Heart left ventricle (tissue), 16 donors: ENCODE results near the gene HDLBP. TPM values are rescaled to one million over a fixed set of nuclear protein-coding genes. Genes with fewer than 3 reads are reported as not detected.

Source experiments
- ATAC-seq, 4 donors: fragments of 200-7000 bp; cut with Tn5 transposase; one replicate each; pipeline ENCODE4 v1.9.1; 2020 to 2022; ENCODE audit warnings: moderate library complexity in 4 of 4, mild to moderate bottlenecking in 3 of 4, moderate number of reproducible peaks in 1 of 4
- DNase-seq, 5 donors: peaks; one replicate each; pipeline ENCODE4 v3.0.0-alpha.2; 2020
- H3K27ac ChIP-seq, 12 donors: fragments of 200-600 bp; sonication (generic) in 4 of 12; one replicate each; pipeline versions ENCODE4 v1.5.0 to v1.8.0; 2016 to 2022; ENCODE audit warnings: mild to moderate bottlenecking in 2 of 12
- H3K27me3 ChIP-seq, 9 donors: fragments of 200-600 bp; sonication (generic) in 2 of 9; one replicate each; pipeline versions ENCODE4 v1.5.1 to v1.8.0; 2016 to 2022; ENCODE audit warnings: mild to moderate bottlenecking in 3 of 9
- H3K36me3 ChIP-seq, 9 donors: fragments of 200-600 bp; sonication (generic) in 2 of 9; one replicate each; pipeline versions ENCODE4 v1.5.0 to v1.8.0; 2018 to 2022; ENCODE audit warnings: mild to moderate bottlenecking in 2 of 9
- H3K4me1 ChIP-seq, 12 donors: fragments of 200-600 bp; sonication (generic) in 4 of 12; one replicate each; pipeline versions ENCODE4 v1.5.0 to v1.8.0; 2016 to 2022; ENCODE audit warnings: mild to moderate bottlenecking in 3 of 12
- H3K4me3 ChIP-seq, 12 donors: fragments of 200-600 bp; sonication (generic) in 4 of 12; one replicate each; pipeline versions ENCODE4 v1.5.0 to v1.8.0; 2017 to 2022; ENCODE audit warnings: mild to moderate bottlenecking in 9 of 12, moderate library complexity in 4 of 12
- H3K9me3 ChIP-seq, 12 donors: fragments of 200-600 bp; sonication (generic) in 4 of 12; one replicate each; pipeline versions ENCODE4 v1.5.0 to v1.8.0; 2016 to 2022; ENCODE audit warnings: mild to moderate bottlenecking in 1 of 12
- CTCF ChIP-seq, 12 donors: fragments of 200-600 bp; sonication (generic) in 4 of 12; IDR thresholded peaks; one replicate each; pipeline versions ENCODE4 v1.5.0 to v1.8.0; 2018 to 2022; ENCODE audit warnings: antibody characterized with exemption in 12 of 12, mild to moderate bottlenecking in 5 of 12
- POLR2A ChIP-seq, 2 donors: fragments of 450-650 bp; IDR thresholded peaks; one replicate each; pipeline ENCODE4 v1.6.1; 2017; ENCODE audit warnings: antibody characterized with exemption in 2 of 2, mild to moderate bottlenecking in 2 of 2, moderate library complexity in 2 of 2
- WGBS, 4 donors: extraction: QIAGEN DNeasy Blood & Tissue Kit in 2 of 4; methylation state at CpG; one replicate each; pipeline versions ENCODE4 v1.1.5 to v1.1.7; 2013 to 2018; 5-methylcytosine and 5-hydroxymethylcytosine counted together
- intact Hi-C, 10 donors: fragments of 100-400 bp; cut with DNase I; formaldehyde crosslinking; loops; one replicate each; pipeline versions ENCODE4 v1.11.1 to v1.14.2; 2022
- polyA plus RNA-seq, 2 donors: library from polyadenylated mRNA; stranded (reverse); fragments of 200-250 nt; gene quantifications; one replicate each; pipeline ENCODE4 v1.2.3, GENCODE V29; 2013
- total RNA-seq, 9 donors: library from RNA; depleted of rRNA in 2 of 9; stranded (reverse); fragments of >200 nt in 2 of 9; fragmentation: NEBNext Ultra II Directional in 3 of 9; extraction: Animal tissue kit (Norgen Biotek cat#: 25700) in 3 of 9; gene quantifications; one replicate each; pipeline versions ENCODE4 v1.1.0 to v1.2.4, GENCODE V29; 2016 to 2023
- donor health status: ischemic (EF 13 %, LVEDD 7.1; RV severe dilation, severe dysfunction).
- donor health status: healthy with polysubstance abuse.
- donor health status: DM: no; HTN: yes; CAD: no.
- donor health status: DM: no; HTN: no; CAD: no.
- donor health status: ischemic (EF 25% LVEDD 6.9; RV normal size, moderate dysfunction).
- donor health status: ischemic (EF 25% LVEDD 5.7; RV mildly dilated, moderate dysfunction).
- donor health status: healthy.
- donor health status: DM: yes; HTN: yes; CAD: no.
- donor health status: ischemic (EF 35%, LVEDD 5.7; RV mildly dilated, moderate dysfunction).
- donor health status: nonischemic (EF 11% LVEDD 7.7; RV severe dilation, severe dysfunction).
- donor health status: DM: yes; HTN: yes; CAD: no.
- donor health status: PGD.
- donor health status: ischemic (EF 29% LVEDD 5.4; RV normal size, mild dysfunction).
- donor health status: nonischemic (EF 23%, LVEDD 6.1; RV moderate dilation, normal function).

HDLBP gene
- total and polyA plus RNA-seq, 11 donors: 220 to 407 (median 343) TPM

GRCh38 chr2:241359481-241360045 lies 44.1 kb upstream of the HDLBP start:
- H3K4me1 ChIP-seq: peaks cover 0 to 53% (median 26%) of the 10 kb centered on the region in 12 donors
- H3K27me3 ChIP-seq: no peaks in the 10 kb centered on the region
- DNase-seq (no peak), ATAC-seq (no peak)
- peaks cover 0 to 3% (median 2%) of the 10 kb centered on the region in 9 donors for H3K36me3 ChIP-seq
- H3K9me3 ChIP-seq: no peaks in the 10 kb centered on the region
- TF ChIP-seq CTCF (IDR thresholded peaks at IDR 0.05) (no peak), POLR2A (IDR thresholded peaks at IDR 0.05) (no peak)
- no peak overlapping the region for H3K27ac ChIP-seq
- intact Hi-C loops: loop anchor here in 3 of 10 donors (5.0 to 10.0 kb wide), 4 partner anchors 33 to 255 kb away; partner anchors contain the start of genes HDLBP (in 1 of the 3) and SEPTIN2 (in 1 of the 3)
- H3K4me3 ChIP-seq: no peak overlapping the region
- WGBS, 4 donors: 86 to 90% (median 88%) methylated on average over 7 of the region's 7 CpGs

- peak overlapping the region in 1 of 12 donors; percentile 72 for H3K27ac ChIP-seq
- H3K9me3 ChIP-seq: no peaks in the 10 kb centered on the region
- peaks cover 0 to 14% (median 10%) of the 10 kb centered on the region in 9 donors for H3K36me3 ChIP-seq
- no peak for ATAC-seq
- H3K4me3 ChIP-seq: peak overlapping the region in 2 of 12 donors; percentile 1 to 7
- WGBS, 4 donors: 82 to 86% (median 85%) methylated on average over 5 of the region's 5 CpGs
- intact Hi-C loops: loop anchor here in 3 of 10 donors (5.0 to 10.0 kb wide), 4 partner anchors 34 to 256 kb away; partner anchors contain the start of genes HDLBP (in 1 of the 3) and SEPTIN2 (in 1 of the 3)
- TF ChIP-seq POLR2A (IDR thresholded peaks at IDR 0.05) (no peak), CTCF (IDR thresholded peaks at IDR 0.05) (no peak)
- H3K27me3 ChIP-seq: no peaks in the 10 kb centered on the region
- DNase-seq: no peak
- H3K4me1 ChIP-seq: peaks cover 0 to 44% (median 19%) of the 10 kb centered on the region in 12 donors
These were observed 43.0 kb upstream of the HDLBP start for GRCh38 chr2:241358470-241358869.

GRCh38 chr2:241357531-241357930 lies 42.1 kb upstream of the HDLBP start:
- peaks cover 0 to 23% (median 20%) of the 10 kb centered on the region in 9 donors for H3K36me3 ChIP-seq
- H3K4me1 ChIP-seq: peaks cover 0 to 40% (median 19%) of the 10 kb centered on the region in 12 donors
- TF ChIP-seq CTCF (IDR thresholded peaks at IDR 0.05) (no peak), POLR2A (IDR thresholded peaks at IDR 0.05) (no peak)
- no peak for ATAC-seq
- H3K4me3 ChIP-seq: peak overlapping the region in 5 of 12 donors; percentile 82 to 97 (median 92)
- 60 to 73% (median 68%) methylated on average over 3 of the region's 3 CpGs for WGBS, 4 donors
- no peaks in the 10 kb centered on the region for H3K9me3 ChIP-seq
- H3K27me3 ChIP-seq: no peaks in the 10 kb centered on the region
- no peak for DNase-seq
- intact Hi-C loops: loop anchor here in 4 of 10 donors (2.0 to 10.0 kb wide), 5 partner anchors 35 to 257 kb away; partner anchors contain the start of genes HDLBP (in 2 of the 4) and SEPTIN2 (in 2 of the 4)
- H3K27ac ChIP-seq: peak overlapping the region in 1 of 12 donors; percentile 72

- no peaks in the 10 kb centered on the region for H3K9me3 ChIP-seq
- H3K4me3 ChIP-seq: peak overlapping the region; percentile 60 to 97 (median 88)
- peaks cover 0 to 30% (median 26%) of the 10 kb centered on the region in 9 donors for H3K36me3 ChIP-seq
- H3K4me1 ChIP-seq: peaks cover 0 to 40% (median 19%) of the 10 kb centered on the region in 12 donors
- no peak for TF ChIP-seq CTCF (IDR thresholded peaks at IDR 0.05)
- no peaks in the 10 kb centered on the region for H3K27me3 ChIP-seq
- DNase-seq (no peak), ATAC-seq (no peak)
- intact Hi-C loops: loop anchor here in 4 of 10 donors (1.0 to 10.0 kb wide), 6 partner anchors 35 to 258 kb away; partner anchors contain the start of genes HDLBP (in 3 of the 4) and SEPTIN2 (in 3 of the 4)
- H3K27ac ChIP-seq: peak overlapping the region; percentile 14 to 93 (median 86)
- WGBS, 4 donors: 6 to 22% (median 20%) methylated on average over 5 of the region's 5 CpGs
These were observed 41.4 kb upstream of the HDLBP start for GRCh38 chr2:241356871-241357260.
